H9 (cell line): ENCODE data around the gene SLC18B1. TPM values are rescaled to one million over a fixed set of nuclear protein-coding genes. Genes with fewer than 3 reads are reported as not detected.
A peak's percentile ranks its signal among the peaks of the same experiment; 100 is the strongest.

Experiments
- DNase-seq: peaks from one replicate; pipeline ENCODE4 v3.0.0-alpha.2; 2017
- H2AFZ ChIP-seq: one replicate; pipeline ENCODE4 v1.6.1; 2013; ENCODE audit warnings: mild to moderate bottlenecking, low read length, control low read depth, moderate library complexity
- H2AK5ac ChIP-seq: 2 replicates; pipeline ENCODE4 v1.6.1; 2013; ENCODE audit warnings: low read length, control low read depth, mixed read lengths; ENCODE audit not compliant: insufficient read length
- H2BK120ac ChIP-seq: one replicate; pipeline ENCODE4 v1.6.1; 2013; ENCODE audit warnings: low read depth, mild to moderate bottlenecking, low read length, control low read depth, inconsistent platforms; ENCODE audit not compliant: poor library complexity, severe bottlenecking
- H2BK12ac ChIP-seq: 2 replicates; pipeline ENCODE4 v1.6.1; 2013; ENCODE audit warnings: low read length, control low read depth, mixed read lengths, low read depth; ENCODE audit not compliant: insufficient read length
- H2BK15ac ChIP-seq: 2 replicates; pipeline ENCODE4 v1.6.1; 2013; ENCODE audit warnings: low read depth, low read length, control low read depth
- H2BK20ac ChIP-seq: one replicate; pipeline ENCODE4 v1.6.1; 2013; ENCODE audit warnings: low read depth, mild to moderate bottlenecking, low read length, control low read depth, inconsistent platforms; ENCODE audit not compliant: poor library complexity, severe bottlenecking
- H2BK5ac ChIP-seq: 2 replicates; pipeline ENCODE4 v1.6.1; 2013; ENCODE audit warnings: low read length, control low read depth, mixed read lengths; ENCODE audit not compliant: insufficient read length
- H3K14ac ChIP-seq: 2 replicates; pipeline ENCODE4 v1.6.1; 2013; ENCODE audit warnings: low read length, control low read depth; ENCODE audit not compliant: insufficient read depth
- H3K18ac ChIP-seq: 2 replicates; pipeline ENCODE4 v1.6.1; 2013; ENCODE audit warnings: low read depth, mild to moderate bottlenecking, mixed read lengths, low read length, control low read depth; ENCODE audit not compliant: insufficient read length
- H3K23ac ChIP-seq: 2 replicates; pipeline ENCODE4 v1.6.1; 2013; ENCODE audit warnings: low read length, control low read depth, mixed read lengths, low read depth; ENCODE audit not compliant: insufficient read length
- H3K23me2 ChIP-seq: 2 replicates; pipeline ENCODE4 v1.6.1; 2013; ENCODE audit warnings: low read depth, mild to moderate bottlenecking, mixed read lengths, low read length, control low read depth; ENCODE audit not compliant: insufficient read length, poor library complexity, severe bottlenecking
- H3K27ac ChIP-seq: 2 replicates; pipeline ENCODE4 v1.5.1; 2013; ENCODE audit warnings: low read length, control low read depth, mixed read lengths, low read depth; ENCODE audit not compliant: insufficient read length
- H3K27me3 ChIP-seq: 2 replicates; pipeline ENCODE4 v1.6.1; 2013; ENCODE audit warnings: low read length, control low read depth, inconsistent platforms; ENCODE audit not compliant: insufficient read depth
- H3K4ac ChIP-seq: 2 replicates; pipeline ENCODE4 v1.6.1; 2013; ENCODE audit warnings: low read depth, mild to moderate bottlenecking, control low read depth, inconsistent platforms, low read length, moderate library complexity
- H3K4me1 ChIP-seq: 2 replicates; pipeline ENCODE4 v1.6.1; 2013; ENCODE audit warnings: low read length, control low read depth, inconsistent platforms; ENCODE audit not compliant: insufficient read depth
- H3K4me2 ChIP-seq: 2 replicates; pipeline ENCODE4 v1.6.1; 2013; ENCODE audit warnings: low read length, control low read depth, mixed read lengths; ENCODE audit not compliant: insufficient read length, insufficient read depth
- H3K56ac ChIP-seq: 2 replicates; pipeline ENCODE4 v1.6.1; 2013; ENCODE audit warnings: low read depth, mild to moderate bottlenecking, mixed read lengths, low read length, control low read depth; ENCODE audit not compliant: insufficient read length
- H3K79me1 ChIP-seq: 2 replicates; pipeline ENCODE4 v1.6.1; 2013; ENCODE audit warnings: low read depth, mild to moderate bottlenecking, moderate library complexity, low read length, control low read depth, inconsistent platforms; ENCODE audit not compliant: insufficient read depth, poor library complexity, severe bottlenecking
- H3K79me2 ChIP-seq: 2 replicates; pipeline ENCODE4 v1.6.1; 2013; ENCODE audit warnings: low read length, control low read depth, inconsistent platforms; ENCODE audit not compliant: insufficient read depth
- H3K9ac ChIP-seq: 2 replicates; pipeline ENCODE4 v1.6.1; 2013; ENCODE audit warnings: low read length, control low read depth, mixed read lengths; ENCODE audit not compliant: insufficient read length; ENCODE audit errors: extremely low read depth
- H3K9me3 ChIP-seq: one replicate; pipeline ENCODE4 v1.6.1; 2013; ENCODE audit warnings: low read depth, low read length, inconsistent platforms; ENCODE audit not compliant: control insufficient read depth
- H3T11ph ChIP-seq: one replicate; pipeline ENCODE4 v1.6.1; 2013; ENCODE audit warnings: mild to moderate bottlenecking, low read length, control low read depth, inconsistent platforms
- H4K20me1 ChIP-seq: one replicate; pipeline ENCODE4 v1.6.1; 2013; ENCODE audit not compliant: control insufficient read depth, insufficient read length, insufficient read depth
- H4K5ac ChIP-seq: 2 replicates; pipeline ENCODE4 v1.6.1; 2013; ENCODE audit warnings: low read depth, mild to moderate bottlenecking, mixed read lengths, low read length, control low read depth; ENCODE audit not compliant: insufficient read length
- H4K8ac ChIP-seq: replicated peaks from 2 replicates; pipeline ENCODE4 v1.6.1; 2013; ENCODE audit warnings: low read length, control low read depth, mixed read lengths, low read depth; ENCODE audit not compliant: insufficient read length
- H4K91ac ChIP-seq: 2 replicates; pipeline ENCODE4 v1.6.1; 2013; ENCODE audit warnings: low read depth, mild to moderate bottlenecking, moderate library complexity, mixed read lengths, low read length, control low read depth; ENCODE audit not compliant: insufficient read length
- H3K27ac Mint-ChIP-seq, 3 experiments: 2 replicates in 2 of 3; 3 replicates in 1 of 3; pipeline ENCODE4 v1.8.0; 2020 to 2021; ENCODE audit warnings: mixed read lengths in 3 of 3, mild to moderate bottlenecking in 1 of 3, moderate library complexity in 1 of 3
- H3K27me3 Mint-ChIP-seq: 2 replicates; pipeline ENCODE4 v1.8.0; 2021; ENCODE audit warnings: low read depth, mild to moderate bottlenecking, moderate library complexity, mixed read lengths
- H3K36me3 Mint-ChIP-seq, 3 experiments: 2 replicates in 2 of 3; 3 replicates in 1 of 3; pipeline ENCODE4 v1.8.0; 2020 to 2021; ENCODE audit warnings: low read depth in 3 of 3, mixed read lengths in 3 of 3; ENCODE audit not compliant: insufficient read depth in 1 of 3
- H3K4me1 Mint-ChIP-seq, 2 experiments: 2 replicates each; pipeline ENCODE4 v1.8.0; 2020; ENCODE audit warnings: mixed read lengths in 2 of 2
- H3K4me3 Mint-ChIP-seq, 2 experiments: 2 replicates in 1 of 2; 3 replicates in 1 of 2; pipeline ENCODE4 v1.8.0; 2020 to 2021; ENCODE audit warnings: mild to moderate bottlenecking in 2 of 2, mixed read lengths in 2 of 2, moderate library complexity in 1 of 2
- H3K9me3 Mint-ChIP-seq, 2 experiments: 2 replicates in 1 of 2; 3 replicates in 1 of 2; pipeline ENCODE4 v1.8.0; 2020; ENCODE audit warnings: mild to moderate bottlenecking in 2 of 2, mixed read lengths in 2 of 2, moderate library complexity in 1 of 2
- CTCF ChIP-seq: fragments of 200-600 bp; sonication (generic); conservative IDR thresholded peaks from 3 replicates; pipeline ENCODE4 v1.8.0; 2021; ENCODE audit warnings: antibody characterized with exemption, mild to moderate bottlenecking
- WGBS: extraction: QIAGEN DNeasy Blood & Tissue Kit; methylation state at CpG from one replicate; pipeline ENCODE4 v1.1.7; 2013; ENCODE audit warnings: missing lambda C conversion rate, low lambda C conversion rate, mixed read lengths; ENCODE audit not compliant: insufficient read length; ENCODE audit errors: extremely low coverage; 5-methylcytosine and 5-hydroxymethylcytosine counted together
- total RNA-seq: library from RNA; stranded (reverse); gene quantifications from 2 replicates; pipeline ENCODE4 v1.2.1, GENCODE V29; 2021

The SLC18B1 gene
- total RNA-seq, 1 experiment from 2014 or later, result 19.8 TPM

GRCh38 chr6:132820629-132821381 is 22.4 kb upstream of the SLC18B1 start:
- H3K27ac ChIP-seq, result peak overlapping the region; percentile 27
- WGBS, result no CpG with 5 or more reads among the region's 5 CpGs

More at GRCh38 chr6:132820629-132821381, 22.4 kb upstream of the SLC18B1 start:
- no peaks in the 10 kb centered on the region for H3K79me1 ChIP-seq
- H2BK15ac ChIP-seq, result no peak overlapping the region
- H3K4me3 Mint-ChIP-seq, result no peak overlapping the region
- H3K36me3 Mint-ChIP-seq, result peaks cover 26 to 41% (median 38%) of the 10 kb centered on the region in 3 experiments
- H3K14ac ChIP-seq, result no peak overlapping the region
- H2BK120ac ChIP-seq, result no peak overlapping the region
- no peak overlapping the region for H2BK12ac ChIP-seq
- DNase-seq, result peak; percentile 35
- no peaks in the 10 kb centered on the region for H3K27me3 ChIP-seq
- no peak overlapping the region for H2BK20ac ChIP-seq
- H3K4me1 Mint-ChIP-seq, result peaks cover 27 to 29% of the 10 kb centered on the region in 2 experiments
- H4K20me1 ChIP-seq, result no peaks in the 10 kb centered on the region
- no peak overlapping the region for H3K18ac ChIP-seq
- no peaks in the 10 kb centered on the region for H3K27me3 Mint-ChIP-seq
- H3K79me2 ChIP-seq, result peaks cover under 1% of the 10 kb centered on the region; the same call in 1 of the 2 replicates
- H3K23me2 ChIP-seq, result no peaks in the 10 kb centered on the region
- H2AFZ ChIP-seq, result no peak overlapping the region
- no peak overlapping the region for H4K5ac ChIP-seq
- no peak overlapping the region for H4K91ac ChIP-seq
- H3K23ac ChIP-seq, result no peak overlapping the region
- peak overlapping the region; percentile 24 to 94 (median 27); a peak in 5 of 7 replicates for H3K27ac Mint-ChIP-seq
- no peaks in the 10 kb centered on the region for H3K9me3 ChIP-seq
- no peak overlapping the region for H4K8ac ChIP-seq
- H3K9me3 Mint-ChIP-seq, result no peaks in the 10 kb centered on the region
- no peak overlapping the region for H2AK5ac ChIP-seq
- TF ChIP-seq CTCF, result no peak
- no peak overlapping the region for H3K4ac ChIP-seq
- H3K4me1 ChIP-seq, result no peaks in the 10 kb centered on the region
- H3K56ac ChIP-seq, result no peak overlapping the region
- no peak overlapping the region for H3K9ac ChIP-seq
- no peak overlapping the region for H3K4me2 ChIP-seq
- no peak overlapping the region for H3T11ph ChIP-seq
- no peak overlapping the region for H2BK5ac ChIP-seq
